IgD-negative memory B cell (primary cell): ENCODE measurements around the gene METTL22. TPM values are rescaled to one million over a fixed set of nuclear protein-coding genes. Genes with fewer than 3 reads are reported as not detected.

ENCODE experiments used
- H3K27ac Mint-ChIP-seq, 3 donors: one replicate each; pipeline ENCODE4 v1.8.0; 2020 to 2022; ENCODE audit warnings: mild to moderate bottlenecking in 3 of 3, mixed read lengths in 3 of 3, moderate library complexity in 1 of 3
- H3K27me3 Mint-ChIP-seq: one replicate; pipeline ENCODE4 v1.8.0; 2021; ENCODE audit warnings: mixed read lengths
- H3K36me3 Mint-ChIP-seq: one replicate; pipeline ENCODE4 v1.8.0; 2020; ENCODE audit warnings: mild to moderate bottlenecking, mixed read lengths
- H3K4me1 Mint-ChIP-seq, 3 donors: one replicate each; pipeline ENCODE4 v1.8.0; 2020 to 2022; ENCODE audit warnings: mixed read lengths in 3 of 3, mild to moderate bottlenecking in 1 of 3
- H3K4me3 Mint-ChIP-seq, 4 donors: one replicate each; pipeline ENCODE4 v1.8.0; 2020 to 2022; ENCODE audit warnings: mild to moderate bottlenecking in 4 of 4, mixed read lengths in 4 of 4, moderate library complexity in 3 of 4
- H3K9me3 Mint-ChIP-seq, 3 donors: one replicate each; pipeline ENCODE4 v1.8.0; 2020 to 2021; ENCODE audit warnings: mixed read lengths in 3 of 3, mild to moderate bottlenecking in 1 of 3
- polyA plus RNA-seq: library from polyadenylated mRNA; unstranded; fragments of 300-500 nt; fragmentation: Illumina TruSeq; gene quantifications from one replicate; pipeline ENCODE4 v1.2.3, GENCODE V29; 2021

The METTL22 gene
- 17.5 TPM for polyA plus RNA-seq

- Mint-ChIP-seq H3K27ac (peak within 1 kb of the TSS; percentile 63 to 98 (median 83)), H3K9me3 (no peaks in the 10 kb centered on the region), H3K36me3 (peaks cover 2% of the 10 kb centered on the region), H3K27me3 (peaks cover 10% of the 10 kb centered on the region), H3K4me1 (peaks cover 6 to 9% (median 6%) of the 10 kb centered on the region in 3 donors), H3K4me3 (peak within 1 kb of the TSS; percentile 91 to 97 (median 94))
Measured at GRCh38 chr16:8621572-8622314, at the start of gene METTL22. METTL22 (plus strand) TSS chr16:8621698; CDS start chr16:8625666, 3,968 bp downstream.

DNA sequence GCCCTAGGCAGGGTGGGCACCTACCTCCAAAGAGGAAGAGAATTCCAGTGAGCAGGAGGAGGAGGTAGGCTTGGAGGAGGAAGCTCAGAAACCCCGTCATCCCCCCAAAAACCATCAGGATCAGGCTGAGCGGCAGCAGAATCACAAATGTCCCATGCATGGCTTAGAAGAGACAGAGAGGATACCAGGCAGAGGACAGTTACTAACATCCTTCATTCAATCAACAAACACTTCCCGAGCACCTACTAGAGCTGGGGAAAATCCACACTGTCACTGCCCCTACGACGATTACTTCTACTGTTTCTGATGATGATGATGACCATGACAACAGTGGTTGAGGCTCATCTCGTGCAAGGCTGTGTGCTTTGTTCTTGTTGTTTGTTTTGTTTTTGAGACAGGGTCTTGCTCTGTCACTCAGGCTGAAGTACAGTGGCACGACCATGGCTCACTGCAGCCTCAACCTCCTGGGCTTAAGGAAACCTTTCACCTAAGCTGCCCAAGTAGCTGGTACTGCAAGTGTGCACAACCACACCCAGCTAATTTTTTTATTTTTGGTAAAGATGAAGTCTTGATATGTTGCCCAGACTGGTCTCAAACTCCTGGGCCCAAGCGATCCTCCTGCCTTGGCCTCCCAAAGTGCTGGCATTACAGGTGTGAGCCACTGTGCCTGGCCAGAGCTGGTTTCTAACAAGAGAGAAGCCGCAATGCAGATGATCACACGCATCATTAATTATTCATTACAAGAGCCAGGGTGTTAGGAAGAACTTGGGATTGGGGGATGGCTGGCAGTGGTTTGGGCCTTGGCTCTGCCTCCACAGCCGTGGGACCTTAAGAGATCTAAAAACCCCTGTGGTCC lies 49.2 kb upstream of the METTL22 start:
- Mint-ChIP-seq H3K27me3 (peaks cover 10% of the 10 kb centered on the region), H3K4me3 (no peak overlapping the region), H3K36me3 (no peaks in the 10 kb centered on the region), H3K9me3 (peaks cover 0 to 4% (median 0%) of the 10 kb centered on the region in 3 donors), H3K4me1 (peaks cover 0 to 6% (median 2%) of the 10 kb centered on the region in 3 donors), H3K27ac (no peak overlapping the region)

DNA sequence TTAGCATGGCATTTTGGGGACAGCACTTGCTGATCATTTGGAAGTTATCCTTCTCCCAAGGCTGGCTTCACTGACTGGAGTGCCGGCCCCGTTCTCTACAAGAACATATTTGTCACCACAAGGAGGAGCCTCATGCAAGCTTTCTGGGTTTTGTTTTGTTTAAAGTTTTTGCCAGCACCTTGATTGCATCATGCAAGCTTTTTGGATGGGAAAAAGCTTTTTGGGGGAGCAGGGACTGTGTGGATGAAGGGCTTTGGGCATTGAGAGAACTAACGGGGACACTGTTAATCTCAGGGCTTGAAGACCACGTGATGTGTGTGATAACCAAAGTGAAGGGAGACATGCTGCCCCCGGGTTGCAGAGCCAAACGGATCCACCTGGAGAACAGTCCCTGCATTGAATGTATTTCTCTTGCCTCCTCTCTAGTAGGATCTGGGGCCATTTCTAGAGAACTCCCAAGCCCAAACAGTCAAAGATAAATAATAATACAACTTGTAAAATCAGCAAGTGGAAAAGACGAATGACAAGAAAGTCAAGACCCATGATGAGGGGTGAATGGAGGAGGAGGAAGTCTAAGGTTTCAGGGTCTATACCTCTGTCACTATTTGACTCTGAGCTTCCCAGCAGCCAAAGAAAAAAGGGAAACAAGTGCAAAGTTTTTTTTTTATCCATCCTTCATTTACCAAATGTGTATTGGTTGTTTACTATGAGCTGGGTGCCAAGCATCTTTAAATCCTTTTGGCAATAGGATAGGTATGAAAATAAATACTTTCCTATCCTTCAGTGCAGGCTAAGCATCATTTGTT lies 48.4 kb upstream of the METTL22 start:
- Mint-ChIP-seq H3K27me3 (peaks cover 10% of the 10 kb centered on the region), H3K36me3 (no peaks in the 10 kb centered on the region), H3K4me1 (peaks cover 0 to 2% (median 0%) of the 10 kb centered on the region in 3 donors), H3K9me3 (peaks cover 0 to 4% (median 0%) of the 10 kb centered on the region in 3 donors), H3K27ac (no peak overlapping the region), H3K4me3 (no peak overlapping the region)

DNA sequence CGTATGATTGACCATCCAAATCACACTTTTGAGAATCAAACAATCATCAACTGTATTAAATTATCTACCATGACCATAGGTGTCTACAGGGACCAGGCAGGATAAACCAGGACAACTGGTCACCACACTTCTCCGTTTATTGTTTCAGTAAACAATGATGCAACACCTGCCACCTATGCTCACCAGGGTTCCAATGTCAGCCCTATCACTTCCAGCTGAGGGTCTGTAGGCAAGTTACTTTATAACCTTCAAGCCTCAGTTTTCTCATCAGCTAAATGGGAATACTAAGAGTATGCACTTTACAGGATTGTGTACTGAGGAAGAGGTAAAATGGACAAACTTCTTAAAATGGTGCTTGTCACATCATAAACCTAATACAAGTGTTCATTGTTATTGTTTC lies 46.1 kb upstream of the METTL22 start:
- H3K27ac Mint-ChIP-seq, result no peak overlapping the region
- no peaks in the 10 kb centered on the region for H3K4me1 Mint-ChIP-seq
- H3K4me3 Mint-ChIP-seq, result no peak overlapping the region
- H3K27me3 Mint-ChIP-seq, result peaks cover 6% of the 10 kb centered on the region
- H3K9me3 Mint-ChIP-seq, result peaks cover 0 to 1% (median 0%) of the 10 kb centered on the region in 3 donors
- no peaks in the 10 kb centered on the region for H3K36me3 Mint-ChIP-seq

DNA sequence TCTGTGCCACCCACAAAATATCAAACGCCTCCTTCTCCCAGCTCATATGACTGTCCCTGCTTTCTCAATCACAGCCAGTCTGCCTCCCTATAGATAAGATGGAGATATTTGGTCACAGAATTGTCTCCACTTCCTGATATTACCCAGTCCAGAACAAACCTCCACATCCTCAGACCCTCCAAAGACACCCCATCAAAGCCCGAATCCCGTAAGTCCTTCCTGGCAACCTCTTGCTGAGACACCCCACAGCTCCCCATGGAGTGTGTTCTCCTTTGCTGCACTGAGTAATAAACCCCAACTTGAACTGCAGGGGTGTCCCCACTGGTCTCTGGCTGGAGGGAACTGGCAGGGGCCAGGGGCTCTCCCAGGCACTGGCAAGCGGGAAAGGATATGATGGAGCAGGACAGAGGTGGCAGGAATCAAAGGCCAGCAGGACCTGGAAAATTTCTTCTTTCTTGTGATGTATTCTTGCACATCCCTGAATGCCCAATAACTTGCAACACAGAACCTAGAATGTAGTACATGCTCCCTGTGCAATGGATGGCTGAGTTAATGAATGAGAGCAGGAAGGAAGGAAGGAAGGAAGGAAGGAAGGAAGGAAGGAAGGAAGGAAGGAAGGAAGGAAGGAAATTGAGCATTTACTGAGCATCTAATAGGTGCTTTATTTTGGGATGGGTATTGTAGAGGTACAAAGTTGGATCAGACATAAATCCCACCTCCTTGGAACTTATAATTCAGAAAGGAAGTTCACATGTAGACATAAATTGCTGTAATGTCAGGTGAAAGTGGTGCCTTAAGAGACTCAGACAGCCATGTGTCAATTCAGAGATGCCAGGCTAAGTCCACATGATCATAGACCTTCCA lies 45.1 kb upstream of the METTL22 start:
- H3K27me3 Mint-ChIP-seq, result peaks cover 6% of the 10 kb centered on the region
- H3K27ac Mint-ChIP-seq, result no peak overlapping the region
- no peaks in the 10 kb centered on the region for H3K36me3 Mint-ChIP-seq
- H3K4me3 Mint-ChIP-seq, result peak overlapping the region in 1 of 4 donors; percentile 27
- H3K9me3 Mint-ChIP-seq, result peaks cover 0 to 1% (median 0%) of the 10 kb centered on the region in 3 donors
- H3K4me1 Mint-ChIP-seq, result no peaks in the 10 kb centered on the region

DNA sequence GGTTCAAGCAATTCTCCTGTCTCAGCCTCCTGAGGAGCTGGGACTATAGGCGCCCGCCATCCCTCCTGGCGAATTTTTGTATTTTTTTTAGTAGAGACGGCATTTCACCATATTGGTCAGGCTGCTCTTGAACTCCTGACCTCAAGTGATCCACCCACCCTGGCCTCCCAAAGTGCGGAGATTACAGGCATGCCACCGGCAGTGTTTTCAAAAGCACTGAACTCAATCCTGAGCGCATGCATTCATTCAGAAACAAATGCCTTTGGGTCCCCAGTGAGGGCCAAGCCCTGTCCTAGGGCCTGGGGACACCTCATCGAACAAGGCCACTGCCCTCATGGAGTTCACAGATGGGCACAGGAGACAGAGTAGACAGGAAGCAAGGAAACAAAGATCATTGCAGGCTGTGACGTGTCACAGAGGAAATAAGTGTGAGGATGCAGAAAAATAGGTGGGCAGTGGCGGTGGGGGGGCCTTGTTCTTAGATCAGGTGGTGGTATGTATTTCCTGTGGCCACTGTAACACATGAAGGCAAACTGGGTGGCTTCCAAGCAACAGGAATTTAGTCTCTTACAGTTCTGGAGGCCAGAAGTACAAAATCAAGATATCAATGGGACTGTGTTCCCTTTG lies 43.7 kb upstream of the METTL22 start:
- Mint-ChIP-seq H3K27me3 (peaks cover 6% of the 10 kb centered on the region), H3K4me1 (peaks cover 0 to 4% (median 0%) of the 10 kb centered on the region in 3 donors), H3K9me3 (peaks cover 0 to 1% (median 0%) of the 10 kb centered on the region in 3 donors), H3K36me3 (no peaks in the 10 kb centered on the region), H3K27ac (peak overlapping the region in 1 of 3 donors; percentile 36), H3K4me3 (no peak overlapping the region)

DNA sequence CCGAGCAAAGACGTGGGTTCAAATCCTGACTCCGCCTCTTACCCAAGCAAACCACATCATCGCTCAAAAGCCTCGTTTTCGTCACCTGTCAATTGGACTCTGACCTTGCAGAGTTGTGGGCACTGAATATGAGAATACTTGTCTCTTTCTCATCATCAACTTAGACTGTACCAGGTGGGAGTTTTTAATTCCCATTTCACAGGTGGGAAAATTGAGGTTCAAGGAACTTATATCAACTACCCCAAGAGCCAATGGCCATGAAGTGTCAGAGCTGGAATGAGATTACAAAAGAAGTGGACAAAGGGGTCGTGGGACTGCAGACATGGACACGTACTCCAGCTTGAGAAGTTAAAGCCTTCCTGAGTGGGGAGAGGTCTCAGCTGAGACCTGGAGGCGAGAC lies 41.9 kb upstream of the METTL22 start:
- Mint-ChIP-seq H3K36me3 (no peaks in the 10 kb centered on the region), H3K4me3 (no peak overlapping the region), H3K27me3 (peaks cover 4% of the 10 kb centered on the region), H3K9me3 (peaks cover 0 to 1% (median 0%) of the 10 kb centered on the region in 3 donors), H3K4me1 (peaks cover 0 to 4% (median 0%) of the 10 kb centered on the region in 3 donors), H3K27ac (no peak overlapping the region)

DNA sequence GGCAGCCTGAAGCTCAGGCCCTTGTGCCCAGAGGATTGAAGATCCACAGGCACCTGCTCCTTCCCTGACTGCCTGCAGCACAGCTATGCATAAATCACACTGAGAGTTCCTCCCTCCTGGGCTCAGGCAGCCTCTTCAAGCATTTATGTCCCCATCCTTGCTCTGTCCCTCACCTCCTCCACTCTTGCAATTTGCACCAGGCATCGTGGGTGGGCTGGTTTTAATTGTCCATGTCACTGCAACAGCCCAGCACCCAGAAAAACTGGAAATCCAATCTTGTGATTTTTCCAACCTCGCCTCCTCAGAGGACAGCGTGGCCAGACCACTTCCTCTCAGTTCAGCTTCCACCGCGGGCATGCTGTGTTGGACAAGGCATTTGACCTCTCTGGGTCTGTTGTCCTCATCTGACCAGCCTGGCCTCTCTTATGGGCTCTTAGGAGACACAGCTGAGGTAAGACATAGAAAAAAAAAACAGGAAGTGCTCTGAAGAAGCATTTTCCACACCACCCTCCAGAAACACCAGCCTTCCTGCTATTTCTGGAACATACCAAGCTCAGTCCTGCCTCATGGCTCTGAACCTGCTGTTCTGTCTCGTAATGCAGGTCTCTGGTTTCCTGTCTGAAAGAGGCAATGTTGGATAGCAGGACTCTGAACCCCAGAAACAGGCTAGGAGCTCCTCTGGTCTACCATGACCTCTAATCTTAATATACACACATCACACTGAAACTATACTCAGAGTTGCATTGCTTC lies 39.5 kb upstream of the METTL22 start:
- Mint-ChIP-seq H3K4me3 (peak overlapping the region in 1 of 4 donors; percentile 33), H3K27me3 (peaks cover 4% of the 10 kb centered on the region), H3K36me3 (no peaks in the 10 kb centered on the region), H3K9me3 (no peaks in the 10 kb centered on the region), H3K4me1 (peaks cover 0 to 4% (median 0%) of the 10 kb centered on the region in 3 donors), H3K27ac (no peak overlapping the region)

- no peak overlapping the region for H3K27ac Mint-ChIP-seq
- H3K9me3 Mint-ChIP-seq, result peaks cover 0 to 2% (median 0%) of the 10 kb centered on the region in 3 donors
- peaks cover 12% of the 10 kb centered on the region for H3K27me3 Mint-ChIP-seq
- H3K4me3 Mint-ChIP-seq, result no peak overlapping the region
- peaks cover 0 to 4% (median 0%) of the 10 kb centered on the region in 3 donors for H3K4me1 Mint-ChIP-seq
- H3K36me3 Mint-ChIP-seq, result no peaks in the 10 kb centered on the region
Measured at GRCh38 chr16:8583199-8583598, 38.3 kb upstream of the METTL22 start.

- H3K27ac Mint-ChIP-seq, result no peak overlapping the region
- peaks cover 0 to 3% (median 0%) of the 10 kb centered on the region in 3 donors for H3K9me3 Mint-ChIP-seq
- peaks cover 17% of the 10 kb centered on the region for H3K27me3 Mint-ChIP-seq
- peaks cover 0 to 6% (median 0%) of the 10 kb centered on the region in 3 donors for H3K4me1 Mint-ChIP-seq
- peak overlapping the region in 1 of 4 donors; percentile 22 for H3K4me3 Mint-ChIP-seq
- H3K36me3 Mint-ChIP-seq, result no peaks in the 10 kb centered on the region
Measured at GRCh38 chr16:8583732-8584131, 37.8 kb upstream of the METTL22 start.

- Mint-ChIP-seq H3K9me3 (peaks cover 0 to 4% (median 0%) of the 10 kb centered on the region in 3 donors), H3K27me3 (peaks cover 26% of the 10 kb centered on the region), H3K36me3 (no peaks in the 10 kb centered on the region), H3K4me3 (peak overlapping the region in 1 of 4 donors; percentile 79), H3K4me1 (peaks cover 0 to 9% (median 0%) of the 10 kb centered on the region in 3 donors), H3K27ac (no peak overlapping the region)
Measured at GRCh38 chr16:8585041-8585440, 36.5 kb upstream of the METTL22 start.

GRCh38 chr16:8585857-8586256 lies 35.6 kb upstream of the METTL22 start:
- H3K27me3 Mint-ChIP-seq, result peaks cover 29% of the 10 kb centered on the region
- no peak overlapping the region for H3K4me3 Mint-ChIP-seq
- peaks cover 0 to 9% (median 0%) of the 10 kb centered on the region in 3 donors for H3K4me1 Mint-ChIP-seq
- H3K9me3 Mint-ChIP-seq, result peaks cover 0 to 4% (median 0%) of the 10 kb centered on the region in 3 donors
- no peaks in the 10 kb centered on the region for H3K36me3 Mint-ChIP-seq
- no peak overlapping the region for H3K27ac Mint-ChIP-seq

GRCh38 chr16:8587065-8587464 lies 34.4 kb upstream of the METTL22 start:
- Mint-ChIP-seq H3K27ac (no peak overlapping the region), H3K4me3 (no peak overlapping the region), H3K27me3 (peaks cover 29% of the 10 kb centered on the region), H3K9me3 (peaks cover 0 to 4% (median 0%) of the 10 kb centered on the region in 3 donors), H3K4me1 (peaks cover 0 to 6% (median 0%) of the 10 kb centered on the region in 3 donors), H3K36me3 (no peaks in the 10 kb centered on the region)
